K562 (cell line): ENCODE results near the gene SPDYE4. TPM values are rescaled to one million over a fixed set of nuclear protein-coding genes. Genes with fewer than 3 reads are reported as not detected.

Experiments used
- ATAC-seq: fragments of 200-7000 bp; cut with Tn5 transposase; 3 replicates; pipeline ENCODE4 v1.9.1; 2020; ENCODE audit warnings: moderate library complexity
- BruUV-seq: library from RNA; stranded (reverse); fragments of 400-500 nt; replicated peaks from 2 replicates; lab custom pipeline; 2021; lab: Mats Ljungman, UMichigan
- CTCF ChIA-PET: fragments of 300-600 bp; formaldehyde crosslinking; extraction: SDS; loops from one replicate; lab custom pipeline; 2021; ENCODE audit warnings: low intra/inter-chr PET ratio; lab: Yijun Ruan, JAX
- POLR2A ChIA-PET: fragments of 300-600, 350-650 bp; sonication (Branson Sonifier 250); formaldehyde crosslinking; extraction: SDS; loops from one replicate; lab custom pipeline; 2021; ENCODE audit warnings: antibody characterized with exemption, inconsistent platforms; lab: Yijun Ruan, JAX
- DNase-seq, 4 experiments: peaks; one replicate each; pipeline versions ENCODE4 v3.0.0 to v3.0.0-alpha.2; 2011 to 2018; ENCODE audit warnings: low spot score in 3 of 4, mixed read lengths in 3 of 4; ENCODE audit errors: extremely low read depth in 1 of 4
- FAIRE-seq: peaks from 2 replicates; lab custom pipeline; 2011; peaks lifted over from hg19 to GRCh38; lab: Jason Lieb, UNC
- H2AFZ ChIP-seq: 2 replicates; pipeline ENCODE4 v1.6.0; 2011; ENCODE audit warnings: low read depth, low read length, control low read depth, inconsistent platforms
- H3K27ac ChIP-seq: fragments of 200-600 bp; 3 replicates; pipeline ENCODE4 v1.8.0; 2011; ENCODE audit warnings: low read depth, mild to moderate bottlenecking, control low read depth, inconsistent platforms, low read length, moderate library complexity, mixed read lengths; ENCODE audit errors: extremely low read depth
- H3K27me3 ChIP-seq, 2 experiments: fragments of 300-600 bp in 1 of 2; 2 replicates in 1 of 2; 3 replicates in 1 of 2; pipeline versions ENCODE4 v1.6.0 to v1.8.0; 2011; ENCODE audit warnings: inconsistent platforms in 2 of 2, low read length in 2 of 2, mild to moderate bottlenecking in 1 of 2, mixed read lengths in 1 of 2, moderate library complexity in 1 of 2; ENCODE audit not compliant: control insufficient read depth in 2 of 2, insufficient read depth in 2 of 2
- H3K36me3 ChIP-seq: fragments of 300-600 bp; 3 replicates; pipeline ENCODE4 v1.8.0; 2011; ENCODE audit warnings: mild to moderate bottlenecking, low read length, inconsistent platforms; ENCODE audit not compliant: control insufficient read depth, insufficient read depth
- H3K4me1 ChIP-seq, 2 experiments: fragments of 200-600 bp in 1 of 2; replicated peaks in 1 of 2; 2 replicates in 1 of 2; 3 replicates in 1 of 2; pipeline versions ENCODE4 v1.5.1 to v1.8.0; 2011; ENCODE audit warnings: inconsistent platforms in 2 of 2, low read length in 2 of 2, mild to moderate bottlenecking in 1 of 2, mixed read lengths in 1 of 2, moderate library complexity in 1 of 2; ENCODE audit not compliant: control insufficient read depth in 2 of 2, insufficient read depth in 2 of 2
- H3K4me2 ChIP-seq: 2 replicates; pipeline ENCODE4 v1.6.1; 2011; ENCODE audit warnings: low read length, control low read depth, inconsistent platforms, mixed read lengths; ENCODE audit not compliant: insufficient read depth
- H3K4me3 ChIP-seq: fragments of 200-600 bp; sonication (generic), shearing (Covaris generic); 2 replicates; pipeline ENCODE4 v1.5.1; 2016; ENCODE audit warnings: control low read depth, inconsistent platforms
- H3K79me2 ChIP-seq: fragments of 200-600 bp; 3 replicates; pipeline ENCODE4 v1.8.0; 2011; ENCODE audit warnings: low read length, inconsistent platforms; ENCODE audit not compliant: control insufficient read depth, insufficient read depth
- H3K9ac ChIP-seq, 2 experiments: 2 replicates each; pipeline versions ENCODE4 v1.6.0 to v1.6.1; 2011; ENCODE audit warnings: low read depth in 2 of 2, low read length in 2 of 2, control low read depth in 1 of 2, inconsistent platforms in 1 of 2, mild to moderate bottlenecking in 1 of 2, mixed read lengths in 1 of 2; ENCODE audit not compliant: insufficient read depth in 1 of 2
- H3K9me1 ChIP-seq: one replicate; pipeline ENCODE4 v1.6.0; 2011; ENCODE audit warnings: inconsistent platforms, mild to moderate bottlenecking, low read length, moderate library complexity; ENCODE audit not compliant: control insufficient read depth, insufficient read depth
- H3K9me3 ChIP-seq: replicated peaks from 2 replicates; pipeline ENCODE4 v1.5.1; 2011; ENCODE audit warnings: low read depth, low read length, inconsistent platforms; ENCODE audit not compliant: control insufficient read depth, insufficient read depth
- H4K20me1 ChIP-seq: replicated peaks from 2 replicates; pipeline ENCODE4 v1.6.1; 2011; ENCODE audit warnings: low read length, inconsistent platforms, mixed read lengths; ENCODE audit not compliant: control insufficient read depth, insufficient read depth
- ADNP ChIP-seq: fragments of 200-800 bp; sonication (Bioruptor generic); IDR thresholded peaks from 2 replicates; pipeline ENCODE4 v1.6.1; 2016; ENCODE audit warnings: missing genetic modification characterization, missing compliant biosample characterization
- CBX3 ChIP-seq, 2 experiments: IDR thresholded peaks; 1 replicate in 1 of 2; 2 replicates in 1 of 2; pipeline ENCODE4 v1.6.1; 2012; ENCODE audit warnings: inconsistent platforms in 2 of 2, low read length in 2 of 2, borderline replicate concordance in 1 of 2, control low read depth in 1 of 2
- CEBPB ChIP-seq: fragments of 450-650 bp; IDR thresholded peaks from 2 replicates; pipeline ENCODE4 v1.6.1; 2016; ENCODE audit warnings: missing genetic modification characterization, missing compliant biosample characterization
- EGR1 ChIP-seq: fragments of 450-650 bp; conservative IDR thresholded peaks from 2 replicates; pipeline ENCODE4 v1.6.1; 2017; ENCODE audit warnings: mild to moderate bottlenecking
- JUND ChIP-seq, 2 experiments: IDR thresholded peaks; 2 replicates in 1 of 2; 3 replicates in 1 of 2; pipeline ENCODE4 v1.6.1; 2011; ENCODE audit warnings: borderline replicate concordance in 2 of 2, low read depth in 2 of 2, low read length in 2 of 2, improper control_type of control experiment in 1 of 2, missing biosample characterization in 1 of 2, missing genetic modification characterization in 1 of 2, missing genetic modification reagents in 1 of 2
- NR3C1 ChIP-seq: sonication (generic); formaldehyde crosslinking; IDR thresholded peaks from 2 replicates; pipeline ENCODE4 v1.8.1; 2022; ENCODE audit warnings: missing genetic modification reagents
- TBL1XR1 ChIP-seq, 2 experiments: IDR thresholded peaks; 2 replicates each; pipeline ENCODE4 v1.6.1; 2012; ENCODE audit warnings: improper control_type of control experiment in 2 of 2, low read length in 2 of 2, mild to moderate bottlenecking in 1 of 2
- ZNF133 ChIP-seq: fragments of 250-450 bp; sonication (Bioruptor Pico); IDR thresholded peaks from 2 replicates; pipeline ENCODE4 v1.4.0; 2020; ENCODE audit warnings: mild to moderate bottlenecking
- ZNF263 ChIP-seq: sonication (generic); formaldehyde crosslinking; IDR thresholded peaks from 2 replicates; pipeline ENCODE4 v1.8.0; 2022; ENCODE audit warnings: mild to moderate bottlenecking, missing genetic modification reagents, borderline replicate concordance
- WGBS: fragments of 100-300 bp; shearing (Covaris generic); methylation state at CpG from one replicate; pipeline ENCODE4 v1.1.6; 2016; ENCODE audit warnings: low coverage, mixed read lengths; ENCODE audit not compliant: insufficient coverage; ENCODE audit errors: missing lambda C conversion rate; 5-methylcytosine and 5-hydroxymethylcytosine counted together
- in situ Hi-C: fragments of 300-500 bp; cut with MboI; formaldehyde crosslinking; loops from 4 replicates; pipeline ENCODE4 v1.15.0; 2018; ENCODE audit warnings: inconsistent platforms, mixed read lengths
- intact Hi-C: fragments of 100-400 bp; cut with micrococcal nuclease; formaldehyde crosslinking; loops from 2 replicates; pipeline ENCODE4 v1.14.2; 2022
- polyA plus RNA-seq, 8 experiments: library from polyadenylated mRNA; depleted of rRNA in 4 of 8; stranded (reverse) in 5 of 8; unstranded in 3 of 8; fragments of >200 nt; fragmentation: Nextera tagmentation in 2 of 8; fragmentation: Illumina TruSeq in 1 of 8; extraction: Ambion mirVana in 2 of 8; extraction: Trizol in 1 of 8; gene quantifications; 2 replicates each; pipeline versions ENCODE4 v1.2.1 to v1.2.3, GENCODE V29; 2011 to 2014; ENCODE audit warnings: inconsistent platforms in 1 of 8, missing spikeins in 1 of 8
- total RNA-seq, 7 experiments: library from RNA; depleted of rRNA in 6 of 7; stranded (reverse); fragments of >200 nt in 6 of 7; fragmentation: Illumina TruSeq in 2 of 7; extraction: Trizol in 2 of 7; gene quantifications; 2 replicates each; pipeline versions ENCODE4 v1.2.1 to v1.2.3, GENCODE V29; 2011 to 2021; ENCODE audit warnings: low replicate concordance in 1 of 7
- TF ChIP-seq, protein P1 (sequence below): fragments of 250-450 bp; sonication (Bioruptor Pico); IDR thresholded peaks from 2 replicates; pipeline ENCODE4 v1.5.0; 2021
- TF ChIP-seq, protein P2 (sequence below): sonication (generic); formaldehyde crosslinking; IDR thresholded peaks from 2 replicates; pipeline ENCODE4 v1.8.1; 2023; ENCODE audit warnings: mild to moderate bottlenecking, missing genetic modification reagents
- TF ChIP-seq, protein P3 (sequence below): fragments of 150-350 bp; conservative IDR thresholded peaks from 2 replicates; pipeline ENCODE4 v1.6.1; 2014; ENCODE audit warnings: low read length

Gene SPDYE4
- total and polyA plus RNA-seq, 9 of the 15 experiments (the other 6 are each of a cell fraction or from before 2014, with no cell fraction given): not detected

DNA sequence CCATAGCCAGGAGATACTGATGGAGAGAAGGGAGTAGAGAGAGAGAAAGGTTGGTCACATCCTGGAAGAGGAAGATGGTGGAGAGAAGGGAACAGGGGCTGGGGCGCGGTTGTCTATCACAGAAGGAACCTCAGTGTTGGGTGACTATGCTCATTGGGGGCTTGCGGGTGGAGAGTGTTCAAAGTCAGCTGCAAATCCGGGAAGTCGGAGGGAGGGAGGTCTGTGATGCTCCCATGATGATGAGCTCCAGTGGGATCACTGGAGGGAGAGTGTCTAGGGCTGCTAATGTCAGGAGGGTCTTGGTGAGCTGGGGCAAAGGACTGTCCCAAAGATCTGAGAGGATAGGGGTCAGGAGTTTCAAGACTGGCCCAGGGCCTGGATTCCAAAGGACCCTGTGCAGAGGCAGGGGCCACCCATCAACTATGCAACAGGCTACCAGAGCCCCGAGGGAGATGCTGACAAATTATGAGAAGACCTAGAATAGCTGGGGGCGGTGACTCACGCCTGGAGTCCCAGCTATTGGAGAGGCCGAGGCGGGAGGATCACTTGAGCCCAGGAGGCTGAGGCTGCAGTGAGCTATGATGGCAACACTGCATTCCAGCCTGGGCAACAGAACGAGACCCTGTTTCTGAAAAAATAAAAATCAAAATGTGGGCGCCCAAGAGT, 2.6 kb downstream of the SPDYE4 start:
- Histone ChIP-seq H2AFZ (no peak overlapping the region), H3K36me3 (no peaks in the 10 kb centered on the region), H3K9ac (no peak overlapping the region), H3K4me1 (no peaks in the 10 kb centered on the region), H3K9me3 (no peaks in the 10 kb centered on the region)
- no TSS peak for BruUV-seq
- no peak for ATAC-seq
- 0% methylated on average over 9 of the region's 12 CpGs for WGBS
- POLR2A ChIA-PET: interaction anchor here (0.7 to 1.1 kb wide), 2 partner anchors 11 to 347 kb away, joined by 3 to 4 read pairs; no protein-coding TSS in a partner anchor
- TF ChIP-seq EGR1 (no peak), ZNF263 (CRISPR knock-in tag) (no peak), TBL1XR1 (IDR thresholded peaks at IDR 0.05; ENCODE audit: low read length in 2 of 2) (no peak), CBX3 (IDR thresholded peaks at IDR 0.05; ENCODE audit: borderline replicate concordance in 1 of 2, low read length in 2 of 2) (no peak), ADNP (tag) (no peak), NR3C1 (CRISPR knock-in tag) (no peak), JUND (IDR thresholded peaks at IDR 0.05; ENCODE audit: borderline replicate concordance, low read depth, low read length) (no peak), JUND (tag; IDR thresholded peaks at IDR 0.05; ENCODE audit: borderline replicate concordance, low read depth, low read length) (no peak), CEBPB (tag) (no peak), ZNF133 (CRISPR knock-in tag) (no peak)
- TF ChIP-seq, protein P1, sequence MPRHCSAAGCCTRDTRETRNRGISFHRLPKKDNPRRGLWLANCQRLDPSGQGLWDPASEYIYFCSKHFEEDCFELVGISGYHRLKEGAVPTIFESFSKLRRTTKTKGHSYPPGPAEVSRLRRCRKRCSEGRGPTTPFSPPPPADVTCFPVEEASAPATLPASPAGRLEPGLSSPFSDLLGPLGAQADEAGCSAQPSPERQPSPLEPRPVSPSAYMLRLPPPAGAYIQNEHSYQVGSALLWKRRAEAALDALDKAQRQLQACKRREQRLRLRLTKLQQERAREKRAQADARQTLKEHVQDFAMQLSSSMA: no peak
- TF ChIP-seq, protein P2, sequence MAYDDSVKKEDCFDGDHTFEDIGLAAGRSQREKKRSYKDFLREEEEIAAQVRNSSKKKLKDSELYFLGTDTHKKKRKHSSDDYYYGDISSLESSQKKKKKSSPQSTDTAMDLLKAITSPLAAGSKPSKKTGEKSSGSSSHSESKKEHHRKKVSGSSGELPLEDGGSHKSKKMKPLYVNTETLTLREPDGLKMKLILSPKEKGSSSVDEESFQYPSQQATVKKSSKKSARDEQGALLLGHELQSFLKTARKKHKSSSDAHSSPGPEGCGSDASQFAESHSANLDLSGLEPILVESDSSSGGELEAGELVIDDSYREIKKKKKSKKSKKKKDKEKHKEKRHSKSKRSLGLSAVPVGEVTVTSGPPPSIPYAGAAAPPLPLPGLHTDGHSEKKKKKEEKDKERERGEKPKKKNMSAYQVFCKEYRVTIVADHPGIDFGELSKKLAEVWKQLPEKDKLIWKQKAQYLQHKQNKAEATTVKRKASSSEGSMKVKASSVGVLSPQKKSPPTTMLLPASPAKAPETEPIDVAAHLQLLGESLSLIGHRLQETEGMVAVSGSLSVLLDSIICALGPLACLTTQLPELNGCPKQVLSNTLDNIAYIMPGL (CRISPR knock-in tag): no peak
- TF ChIP-seq, protein P3, sequence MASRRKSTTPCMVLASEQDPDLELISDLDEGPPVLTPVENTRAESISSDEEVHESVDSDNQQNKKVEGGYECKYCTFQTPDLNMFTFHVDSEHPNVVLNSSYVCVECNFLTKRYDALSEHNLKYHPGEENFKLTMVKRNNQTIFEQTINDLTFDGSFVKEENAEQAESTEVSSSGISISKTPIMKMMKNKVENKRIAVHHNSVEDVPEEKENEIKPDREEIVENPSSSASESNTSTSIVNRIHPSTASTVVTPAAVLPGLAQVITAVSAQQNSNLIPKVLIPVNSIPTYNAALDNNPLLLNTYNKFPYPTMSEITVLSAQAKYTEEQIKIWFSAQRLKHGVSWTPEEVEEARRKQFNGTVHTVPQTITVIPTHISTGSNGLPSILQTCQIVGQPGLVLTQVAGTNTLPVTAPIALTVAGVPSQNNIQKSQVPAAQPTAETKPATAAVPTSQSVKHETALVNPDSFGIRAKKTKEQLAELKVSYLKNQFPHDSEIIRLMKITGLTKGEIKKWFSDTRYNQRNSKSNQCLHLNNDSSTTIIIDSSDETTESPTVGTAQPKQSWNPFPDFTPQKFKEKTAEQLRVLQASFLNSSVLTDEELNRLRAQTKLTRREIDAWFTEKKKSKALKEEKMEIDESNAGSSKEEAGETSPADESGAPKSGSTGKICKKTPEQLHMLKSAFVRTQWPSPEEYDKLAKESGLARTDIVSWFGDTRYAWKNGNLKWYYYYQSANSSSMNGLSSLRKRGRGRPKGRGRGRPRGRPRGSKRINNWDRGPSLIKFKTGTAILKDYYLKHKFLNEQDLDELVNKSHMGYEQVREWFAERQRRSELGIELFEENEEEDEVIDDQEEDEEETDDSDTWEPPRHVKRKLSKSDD: no peak
- TF ChIP-seq, all 486 proteins: peak for 0
- no peaks in the 10 kb centered on the region for H3K9me1 ChIP-seq
- in situ Hi-C loops (loop anchor here (10.0 kb wide), 1 partner anchor 351 kb away; no protein-coding TSS in a partner anchor), intact Hi-C loops (no loop called here)
- FAIRE-seq (no peak), DNase-seq (no peak)
- H3K79me2 ChIP-seq: no peaks in the 10 kb centered on the region
- peaks cover 5 to 39% of the 10 kb centered on the region in 2 experiments; a peak in 3 of 5 replicates for H3K27me3 ChIP-seq
- no peak overlapping the region for H3K4me2 ChIP-seq
- H3K4me3 ChIP-seq: no peak overlapping the region
- CTCF ChIA-PET: no interaction called here
- H3K27ac ChIP-seq: no peak overlapping the region
- H4K20me1 ChIP-seq: no peaks in the 10 kb centered on the region
